ENCODE measurements around the gene TNFSF11.

TNFSF11 gene

DNA sequence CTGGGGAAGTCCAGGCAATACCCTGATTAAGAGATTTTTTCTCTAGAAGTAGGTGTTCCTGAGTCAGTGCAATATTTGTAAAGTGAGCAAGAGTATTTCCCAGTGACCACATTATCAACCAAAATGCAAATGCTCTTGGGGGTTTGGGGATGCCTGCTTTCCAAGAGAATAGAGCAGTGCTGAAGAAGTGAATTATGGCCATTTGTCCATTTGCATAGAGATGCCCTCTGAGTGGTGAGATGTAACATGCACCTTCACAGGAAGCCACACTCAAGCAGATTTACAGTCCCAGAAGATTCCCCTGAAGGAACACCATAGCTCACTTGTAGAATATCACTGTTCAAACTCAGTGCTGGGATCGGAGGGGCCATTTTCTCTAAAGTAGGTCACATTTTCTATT is 71.8 kb downstream of the TNFSF11 start:
- no peaks in the 10 kb centered on the region for H3K9me2 ChIP-seq (ENCODE audit: low read depth, low read length)
- H3K36me3 ChIP-seq (ENCODE audit: insufficient read depth, low read length): no peaks in the 10 kb centered on the region
- no peaks in the 10 kb centered on the region for H3K79me2 ChIP-seq (ENCODE audit: insufficient read depth, low read length)
- H3K27ac ChIP-seq (ENCODE audit: low read depth, low read length, poor library complexity, severe bottlenecking): no peak overlapping the region
- H2AFZ ChIP-seq (ENCODE audit: low read length): no peak overlapping the region
- no peak overlapping the region for H3K4me2 ChIP-seq (ENCODE audit: low read length)
- H3F3A ChIP-seq (ENCODE audit: insufficient read depth, low read length): no peaks in the 10 kb centered on the region
- no peaks in the 10 kb centered on the region for H3K27me3 ChIP-seq (ENCODE audit: insufficient read depth, low read length)
- H3K9me3 ChIP-seq (ENCODE audit: low read length): no peaks in the 10 kb centered on the region
- TF ChIP-seq, protein P1, sequence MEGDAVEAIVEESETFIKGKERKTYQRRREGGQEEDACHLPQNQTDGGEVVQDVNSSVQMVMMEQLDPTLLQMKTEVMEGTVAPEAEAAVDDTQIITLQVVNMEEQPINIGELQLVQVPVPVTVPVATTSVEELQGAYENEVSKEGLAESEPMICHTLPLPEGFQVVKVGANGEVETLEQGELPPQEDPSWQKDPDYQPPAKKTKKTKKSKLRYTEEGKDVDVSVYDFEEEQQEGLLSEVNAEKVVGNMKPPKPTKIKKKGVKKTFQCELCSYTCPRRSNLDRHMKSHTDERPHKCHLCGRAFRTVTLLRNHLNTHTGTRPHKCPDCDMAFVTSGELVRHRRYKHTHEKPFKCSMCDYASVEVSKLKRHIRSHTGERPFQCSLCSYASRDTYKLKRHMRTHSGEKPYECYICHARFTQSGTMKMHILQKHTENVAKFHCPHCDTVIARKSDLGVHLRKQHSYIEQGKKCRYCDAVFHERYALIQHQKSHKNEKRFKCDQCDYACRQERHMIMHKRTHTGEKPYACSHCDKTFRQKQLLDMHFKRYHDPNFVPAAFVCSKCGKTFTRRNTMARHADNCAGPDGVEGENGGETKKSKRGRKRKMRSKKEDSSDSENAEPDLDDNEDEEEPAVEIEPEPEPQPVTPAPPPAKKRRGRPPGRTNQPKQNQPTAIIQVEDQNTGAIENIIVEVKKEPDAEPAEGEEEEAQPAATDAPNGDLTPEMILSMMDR (IDR thresholded peaks at IDR 0.05; ENCODE audit: low read length): no peak
- TF ChIP-seq EZH2 (IDR thresholded peaks at IDR 0.05; ENCODE audit: borderline replicate concordance, low read length): no peak
- H3K9ac ChIP-seq (ENCODE audit: low read length): no peak overlapping the region
- no peaks in the 10 kb centered on the region for H4K20me1 ChIP-seq (ENCODE audit: insufficient read depth, low read length)
- no peak overlapping the region for H3K4me3 ChIP-seq (ENCODE audit: low read depth, low read length, poor library complexity, severe bottlenecking)
- H3K4me1 ChIP-seq (ENCODE audit: insufficient read depth, low read length, severe bottlenecking): no peaks in the 10 kb centered on the region

DNA sequence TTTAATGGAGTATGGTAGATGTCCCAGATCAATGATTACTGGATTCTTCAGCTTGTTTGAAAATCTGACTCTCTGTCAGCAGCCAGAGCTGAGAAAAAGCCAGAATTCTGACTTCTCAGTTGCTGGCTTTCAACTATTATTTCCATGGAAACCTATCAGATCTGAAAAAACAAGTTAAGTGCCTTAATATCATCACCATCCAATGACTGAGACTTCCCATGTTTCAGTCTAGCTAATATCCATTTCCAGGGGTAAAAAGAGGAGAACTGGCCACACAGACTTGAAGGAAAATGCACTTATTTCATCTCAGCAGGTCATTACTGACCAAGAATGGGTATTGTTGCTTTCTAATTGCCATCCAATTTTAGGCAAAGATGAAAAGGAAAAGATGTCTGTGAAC is 75.2 kb downstream of the TNFSF11 start:
- H3K9me3 ChIP-seq (ENCODE audit: low read length): no peaks in the 10 kb centered on the region
- TF ChIP-seq EZH2 (IDR thresholded peaks at IDR 0.05; ENCODE audit: borderline replicate concordance, low read length): no peak
- TF ChIP-seq, protein P1 (IDR thresholded peaks at IDR 0.05; ENCODE audit: low read length): no peak

DNA sequence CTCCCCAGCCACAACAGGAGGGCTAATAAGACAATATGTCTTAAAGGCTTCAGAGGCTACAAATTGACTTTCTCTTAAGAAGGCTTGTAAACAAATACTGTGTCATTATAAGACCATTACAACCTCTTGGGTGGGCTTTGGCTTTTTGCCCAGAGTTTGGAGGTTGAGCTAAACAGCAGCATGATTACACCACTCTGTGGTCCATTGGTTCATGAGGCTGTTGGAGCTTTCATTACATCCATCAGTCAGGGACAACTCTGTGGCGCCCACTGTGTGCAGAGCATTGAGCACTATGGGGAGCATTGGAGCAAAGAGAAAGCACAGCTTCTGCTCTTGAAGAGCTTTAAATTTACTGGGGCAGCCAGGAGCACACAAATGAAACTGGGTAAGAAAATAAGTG is 75.9 kb downstream of the TNFSF11 start:
- no peak for TF ChIP-seq EZH2 (IDR thresholded peaks at IDR 0.05; ENCODE audit: borderline replicate concordance, low read length)
- TF ChIP-seq, protein P1 (IDR thresholded peaks at IDR 0.05; ENCODE audit: low read length): no peak
- Histone ChIP-seq H3K9me3 (ENCODE audit: low read length) (no peaks in the 10 kb centered on the region), H3K27ac (ENCODE audit: low read depth, low read length, poor library complexity, severe bottlenecking) (no peak overlapping the region), H2AFZ (ENCODE audit: low read length) (no peak overlapping the region), H3K4me1 (ENCODE audit: insufficient read depth, low read length, severe bottlenecking) (no peaks in the 10 kb centered on the region), H3F3A (ENCODE audit: insufficient read depth, low read length) (no peaks in the 10 kb centered on the region), H3K4me2 (ENCODE audit: low read length) (no peak overlapping the region), H3K79me2 (ENCODE audit: insufficient read depth, low read length) (no peaks in the 10 kb centered on the region), H3K9ac (ENCODE audit: low read length) (no peak overlapping the region), H3K9me2 (ENCODE audit: low read depth, low read length) (no peaks in the 10 kb centered on the region), H3K27me3 (ENCODE audit: insufficient read depth, low read length) (no peaks in the 10 kb centered on the region), H4K20me1 (ENCODE audit: insufficient read depth, low read length) (no peaks in the 10 kb centered on the region), H3K4me3 (ENCODE audit: low read depth, low read length, poor library complexity, severe bottlenecking) (no peak overlapping the region), H3K36me3 (ENCODE audit: insufficient read depth, low read length) (no peaks in the 10 kb centered on the region)

More for the DNA sequence above, 75.2 kb downstream of the TNFSF11 start:
- H3K4me2 ChIP-seq (ENCODE audit: low read length): no peak overlapping the region
- H3K4me3 ChIP-seq (ENCODE audit: low read depth, low read length, poor library complexity, severe bottlenecking): no peak overlapping the region
- H2AFZ ChIP-seq (ENCODE audit: low read length): no peak overlapping the region
- H4K20me1 ChIP-seq (ENCODE audit: insufficient read depth, low read length): no peaks in the 10 kb centered on the region
- no peaks in the 10 kb centered on the region for H3K79me2 ChIP-seq (ENCODE audit: insufficient read depth, low read length)
- H3K4me1 ChIP-seq (ENCODE audit: insufficient read depth, low read length, severe bottlenecking): no peaks in the 10 kb centered on the region
- H3K9me2 ChIP-seq (ENCODE audit: low read depth, low read length): no peaks in the 10 kb centered on the region
- H3F3A ChIP-seq (ENCODE audit: insufficient read depth, low read length): no peaks in the 10 kb centered on the region
- H3K27me3 ChIP-seq (ENCODE audit: insufficient read depth, low read length): no peaks in the 10 kb centered on the region
- H3K36me3 ChIP-seq (ENCODE audit: insufficient read depth, low read length): no peaks in the 10 kb centered on the region
- no peak overlapping the region for H3K9ac ChIP-seq (ENCODE audit: low read length)
- no peak overlapping the region for H3K27ac ChIP-seq (ENCODE audit: low read depth, low read length, poor library complexity, severe bottlenecking)

Data from OCI-LY1 (cell line).